NCI-H2107 (cell line): ENCODE measurements around the gene PPP1R9A.

Source experiments
- DNase-seq: peaks from one replicate; lab custom pipeline; 2025; lab: John Stamatoyannopoulos, UW

Gene PPP1R9A

GRCh38 chr7:95035295-95035694 lies 127.9 kb downstream of the PPP1R9A start:
- DNase-seq: no peak

DNA sequence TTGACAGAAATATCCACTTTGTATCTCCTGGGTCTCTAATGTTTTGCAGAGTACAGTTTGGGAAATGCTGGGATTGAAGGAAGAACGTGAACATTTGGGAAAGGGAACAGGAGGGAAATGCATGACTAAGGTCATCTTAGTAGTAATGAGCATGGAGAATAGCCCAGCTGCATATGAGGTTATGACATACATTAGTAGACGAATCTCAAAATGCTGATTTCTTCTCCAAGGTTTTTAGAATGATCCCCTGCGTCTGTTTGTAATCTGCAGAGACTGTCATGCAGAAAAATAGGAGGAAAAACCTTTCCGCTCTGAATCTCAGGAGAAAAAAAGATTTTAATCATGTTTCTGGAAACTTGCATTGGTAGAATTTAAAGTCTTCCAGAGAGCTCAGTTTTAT lies 133.6 kb downstream of the PPP1R9A start:
- no peak for DNase-seq

DNA sequence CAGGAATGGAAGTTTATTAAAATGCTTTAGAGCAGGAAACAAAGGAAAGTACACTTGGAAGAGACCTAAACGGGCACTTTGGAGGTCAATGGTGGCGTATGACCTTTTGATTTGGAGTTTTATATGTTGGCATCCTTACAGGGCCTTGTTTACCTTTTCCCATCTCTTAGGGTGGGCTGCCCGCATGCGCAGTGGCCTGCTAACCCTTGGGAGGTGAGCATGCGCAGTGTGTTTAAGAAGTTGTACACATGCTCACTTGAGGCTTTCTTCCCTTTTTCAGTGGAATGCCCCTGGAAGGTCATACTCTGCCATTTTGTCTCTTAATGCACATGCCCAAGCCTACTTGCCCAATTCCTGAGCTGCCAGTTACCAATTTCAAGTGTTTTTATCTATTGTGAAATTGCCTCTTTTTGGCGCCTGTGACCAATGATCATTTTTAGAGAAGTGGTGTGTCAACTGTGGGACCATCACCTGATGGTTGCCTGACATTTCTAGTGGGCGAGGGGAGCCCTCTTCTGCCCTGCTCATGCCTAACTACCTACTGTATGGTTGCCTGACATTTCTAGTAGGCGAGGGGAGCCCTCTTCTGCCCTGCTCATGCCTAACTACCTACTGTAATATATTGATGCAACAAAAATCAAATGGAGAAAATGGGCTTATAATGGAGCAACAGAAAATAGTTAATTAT lies 138.0 kb downstream of the PPP1R9A start:
- DNase-seq: no peak

- DNase-seq: peak; percentile 58
These were observed 139.3 kb downstream of the PPP1R9A start for GRCh38 chr7:95046494-95047240.

- no peak for DNase-seq
These were observed 139.9 kb downstream of the PPP1R9A start for GRCh38 chr7:95047291-95047690.

DNA sequence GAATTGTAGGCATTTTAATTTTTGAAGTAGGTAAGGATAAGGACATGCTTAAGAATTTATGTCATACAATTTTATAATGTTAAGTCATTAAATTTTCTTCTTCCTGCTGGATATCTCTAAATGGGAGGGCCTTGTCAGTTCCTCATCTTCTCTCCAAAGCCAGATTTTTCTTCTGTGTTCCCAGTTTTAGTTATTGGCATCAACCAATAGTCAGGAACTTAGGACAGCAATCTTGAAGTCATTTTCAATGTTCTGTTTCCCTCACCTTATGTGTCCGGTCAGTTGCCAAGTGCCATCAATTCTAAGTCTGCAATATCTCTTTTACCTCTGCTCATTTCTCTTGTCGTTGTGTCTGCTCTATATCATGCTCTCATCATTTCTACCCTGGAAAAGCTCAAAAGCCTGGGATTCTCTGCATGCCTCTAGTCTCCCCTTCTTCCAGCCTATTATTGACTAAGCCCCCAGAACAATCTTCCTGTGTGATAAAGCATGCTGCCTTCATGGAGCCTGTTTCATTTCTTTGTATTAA lies 145.2 kb downstream of the PPP1R9A start:
- no peak for DNase-seq

DNA sequence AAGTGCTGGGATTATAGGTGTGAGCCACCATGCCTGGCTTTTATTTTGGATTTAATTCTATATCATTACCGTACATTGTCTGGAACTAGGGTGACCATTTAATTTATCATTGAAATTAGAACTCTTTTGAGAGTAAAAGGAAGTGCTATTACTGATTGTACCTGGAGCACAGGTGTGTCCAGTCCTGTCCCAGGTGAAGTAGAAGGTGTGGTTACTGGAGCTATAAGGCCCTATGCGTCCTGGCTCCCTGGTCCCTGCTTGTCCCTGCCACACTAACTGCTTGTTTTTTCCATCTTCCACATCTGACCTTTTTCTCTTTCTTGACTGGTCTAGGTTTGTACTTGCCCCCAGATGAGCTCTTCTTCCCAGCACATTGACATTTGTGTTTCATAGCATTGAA lies 147.0 kb downstream of the PPP1R9A start:
- DNase-seq: no peak

DNA sequence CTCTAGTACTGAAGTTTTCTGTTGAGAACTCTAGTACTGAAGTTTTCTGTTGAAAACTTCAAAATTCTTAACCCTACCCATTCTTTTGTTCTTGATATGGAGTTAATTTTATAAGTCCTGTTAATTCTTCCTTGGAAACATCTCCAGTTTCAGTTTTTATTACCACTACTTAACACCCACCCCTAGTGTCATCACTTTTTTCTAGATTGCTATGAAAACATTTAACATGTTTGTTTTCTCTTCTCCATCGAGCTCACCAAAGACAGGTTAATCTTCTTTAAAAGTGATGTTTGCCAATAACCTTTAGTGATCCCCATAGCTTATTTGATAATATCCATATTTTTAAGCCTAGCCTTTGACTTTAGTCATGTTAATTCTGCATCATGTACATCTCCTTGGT lies 147.9 kb downstream of the PPP1R9A start:
- DNase-seq: no peak

- no peak for DNase-seq
These were observed 148.8 kb downstream of the PPP1R9A start for GRCh38 chr7:95056107-95056739.

- DNase-seq: no peak
These were observed 149.5 kb downstream of the PPP1R9A start for GRCh38 chr7:95056901-95057300.

GRCh38 chr7:95059842-95060313 lies 152.5 kb downstream of the PPP1R9A start:
- no peak for DNase-seq

GRCh38 chr7:95062901-95063300 lies 155.5 kb downstream of the PPP1R9A start:
- no peak for DNase-seq

DNA sequence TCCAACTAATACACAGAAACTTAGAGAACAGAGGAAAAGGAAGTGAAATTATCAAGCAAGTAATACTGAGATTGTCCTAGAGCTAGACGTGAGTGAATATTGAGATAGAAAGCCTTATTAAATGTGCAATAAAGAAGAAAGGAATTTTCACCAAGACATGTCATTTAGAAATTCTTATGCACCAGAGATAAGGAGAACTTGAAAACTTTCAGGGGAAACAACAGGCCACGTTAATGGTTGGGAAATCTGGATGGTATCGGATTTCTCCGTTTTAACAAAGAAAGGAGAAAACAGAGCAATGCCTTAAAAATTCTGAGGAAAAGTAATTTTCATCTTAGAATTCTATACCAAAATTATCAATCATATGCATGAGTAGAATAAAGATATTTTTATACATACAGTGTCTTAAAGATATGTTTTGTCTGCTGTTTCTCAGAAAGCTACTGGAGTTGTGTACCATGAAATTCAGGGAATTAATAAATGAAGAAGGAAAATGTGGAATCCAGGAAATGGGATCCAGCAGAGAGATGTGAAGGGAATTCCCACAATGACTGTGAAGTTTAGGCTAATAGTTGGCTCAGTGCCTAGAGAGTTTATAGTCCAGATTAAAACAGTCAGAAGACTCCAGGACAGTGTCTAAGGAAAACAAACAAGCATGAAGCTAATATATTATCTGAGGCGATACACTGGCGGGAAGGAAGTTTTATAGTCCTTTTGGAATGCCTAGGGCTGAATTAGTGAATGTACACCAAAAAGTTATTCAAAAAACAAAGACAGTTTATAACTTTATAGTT lies 159.5 kb downstream of the PPP1R9A start:
- no peak for DNase-seq

- DNase-seq: no peak
These were observed 181.3 kb downstream of the PPP1R9A start for GRCh38 chr7:95088536-95089215.

DNA sequence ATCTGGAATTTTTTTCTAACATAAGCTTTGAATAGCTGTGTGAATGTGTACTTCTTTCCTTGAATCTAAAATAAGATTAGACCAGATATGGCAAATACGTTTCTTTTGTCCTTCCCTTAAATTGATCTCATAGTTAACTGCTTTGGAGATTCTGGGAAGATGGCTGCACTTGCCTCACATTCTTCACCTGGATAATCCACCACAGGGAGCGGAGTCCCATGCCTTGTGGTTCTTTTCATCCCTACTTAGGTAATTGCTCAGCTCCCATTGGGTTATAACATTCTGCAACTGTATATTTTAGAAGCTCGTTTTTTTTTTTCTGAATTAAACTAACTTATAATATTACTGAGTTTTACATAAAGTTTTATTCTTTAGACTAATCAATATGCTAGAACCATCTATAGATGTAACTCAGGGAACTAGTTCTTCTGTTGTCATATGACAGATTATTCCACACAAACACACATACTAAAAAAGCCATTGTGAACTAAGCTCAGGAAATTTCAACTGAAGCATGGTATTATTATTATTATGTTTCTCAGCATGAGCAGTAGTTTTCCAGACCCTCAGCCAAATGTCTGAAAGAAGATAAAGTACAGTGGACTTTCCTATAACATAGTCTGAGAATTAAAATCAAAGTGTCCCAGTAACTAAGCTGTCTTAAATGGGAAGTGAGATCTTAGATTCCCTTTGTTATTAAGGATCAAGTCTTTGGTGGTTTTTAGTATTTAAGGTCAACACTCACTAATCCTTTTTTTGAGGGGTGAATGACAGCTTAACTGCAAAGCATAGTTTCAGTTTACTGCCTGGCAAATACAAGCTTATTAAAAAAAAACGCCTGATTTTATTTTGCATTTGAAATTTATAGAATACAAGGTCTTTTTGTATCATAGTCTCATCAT lies 182.3 kb downstream of the PPP1R9A start:
- no peak for DNase-seq

- no peak for DNase-seq
These were observed 184.9 kb downstream of the PPP1R9A start for GRCh38 chr7:95092324-95092723.

- DNase-seq: no peak
These were observed 188.0 kb downstream of the PPP1R9A start for GRCh38 chr7:95095259-95095965.

DNA sequence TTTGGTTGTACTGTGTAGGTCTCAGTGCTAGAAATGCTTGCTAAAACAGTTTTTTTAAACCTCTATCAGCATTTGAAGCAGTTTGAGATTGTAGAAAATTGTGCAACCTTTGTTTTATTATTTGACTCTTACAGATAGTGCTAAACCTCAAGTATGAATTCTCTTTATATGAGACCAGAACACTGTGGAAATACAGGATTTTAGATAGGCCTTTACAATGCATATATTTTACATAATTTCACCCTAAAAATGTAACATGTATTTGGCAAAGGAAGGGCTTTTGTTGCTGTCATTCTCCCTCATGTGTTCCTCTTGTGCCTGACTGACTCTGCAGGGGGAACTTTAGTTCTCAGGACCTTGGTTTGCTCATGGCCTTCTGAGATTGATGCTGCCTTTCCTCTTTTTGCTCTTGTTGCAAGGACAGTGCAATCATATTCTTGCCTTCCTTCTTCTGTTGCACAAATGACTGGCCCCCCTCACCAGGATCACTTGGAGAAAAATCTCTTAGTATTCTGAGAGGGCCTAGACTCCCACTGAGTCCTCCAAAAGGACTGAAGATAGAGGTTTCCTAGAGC lies 188.7 kb downstream of the PPP1R9A start:
- DNase-seq: no peak

DNA sequence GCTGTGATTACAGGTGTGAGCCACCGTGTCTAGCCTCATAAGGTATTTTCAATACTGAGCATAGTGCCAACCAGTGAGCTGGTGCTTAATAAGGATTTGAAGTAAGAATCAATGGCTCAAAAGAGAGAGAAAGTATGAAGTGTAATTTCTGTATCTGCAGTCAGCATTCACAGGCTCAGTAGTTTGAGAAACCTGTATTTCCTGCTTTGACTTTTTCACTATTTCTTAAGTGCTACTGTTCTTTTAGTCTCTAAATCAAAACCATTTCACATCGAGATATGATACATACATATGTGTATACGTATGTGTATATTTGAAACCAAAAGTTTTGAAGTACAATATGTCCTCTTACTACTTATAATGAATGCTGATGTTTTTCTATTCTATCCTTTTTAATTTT lies 189.9 kb downstream of the PPP1R9A start:
- DNase-seq: no peak
